K562 (cell line): ENCODE data around the gene FAM131C. TPM values are rescaled to one million over a fixed set of nuclear protein-coding genes. Genes with fewer than 3 reads are reported as not detected.

Experiments used
- CBX2 ChIP-seq: fragments of 200-600 bp; sonication (generic); IDR thresholded peaks from one replicate; pipeline ENCODE4 v1.6.1; 2012; ENCODE audit warnings: mild to moderate bottlenecking, low read length, inconsistent platforms; ENCODE audit not compliant: insufficient read depth, poor library complexity, severe bottlenecking
- ETV5 ChIP-seq: sonication (generic); formaldehyde crosslinking; IDR thresholded peaks from 2 replicates; pipeline ENCODE4 v1.4.0; 2020; ENCODE audit warnings: low read depth, mild to moderate bottlenecking, missing genetic modification reagents
- FOXK1 ChIP-seq: sonication (generic); formaldehyde crosslinking; IDR thresholded peaks from 2 replicates; pipeline ENCODE4 v1.8.0; 2022; ENCODE audit warnings: missing genetic modification reagents, mild to moderate bottlenecking, borderline replicate concordance
- HEY1 ChIP-seq: fragments of 250-450 bp; sonication (Bioruptor Pico); IDR thresholded peaks from 2 replicates; pipeline ENCODE4 v1.5.0; 2020; ENCODE audit warnings: mild to moderate bottlenecking, moderate library complexity, borderline replicate concordance
- NBN ChIP-seq: fragments of 450-650 bp; IDR thresholded peaks from 2 replicates; pipeline ENCODE4 v1.6.1; 2016; ENCODE audit warnings: low read depth, mild to moderate bottlenecking
- PHB ChIP-seq: fragments of 250-450 bp; sonication (Bioruptor Pico); IDR thresholded peaks from 2 replicates; pipeline ENCODE4 v1.5.0; 2021
- PHF8 ChIP-seq: fragments of 200-600 bp; sonication (generic); IDR thresholded peaks from 2 replicates; pipeline ENCODE4 v1.6.1; 2012; ENCODE audit warnings: mixed run types, mild to moderate bottlenecking, inconsistent platforms, low read length, moderate library complexity, borderline replicate concordance
- SAP30 ChIP-seq: fragments of 200-600 bp; sonication (generic); IDR thresholded peaks from 2 replicates; pipeline ENCODE4 v1.6.1; 2012; ENCODE audit warnings: borderline replicate concordance, low read depth, mild to moderate bottlenecking, moderate library complexity, low read length, control low read depth, inconsistent platforms; ENCODE audit not compliant: insufficient read depth, poor library complexity, severe bottlenecking
- SRSF9 ChIP-seq: fragments of 200-400 bp; formaldehyde crosslinking; IDR thresholded peaks from 2 replicates; pipeline ENCODE4 v1.6.1; 2017; ENCODE audit warnings: low read depth, low read length, borderline replicate concordance
- ZBTB17 ChIP-seq: fragments of 450-650 bp; formaldehyde crosslinking; IDR thresholded peaks from 2 replicates; pipeline ENCODE4 v1.4.0; 2020; ENCODE audit warnings: mild to moderate bottlenecking
- ZBTB34 ChIP-seq: fragments of 250-450 bp; sonication (Bioruptor Pico); IDR thresholded peaks from 2 replicates; pipeline ENCODE4 v1.8.0; 2021; ENCODE audit warnings: mild to moderate bottlenecking, moderate library complexity
- ZKSCAN3 ChIP-seq: fragments of 250-450 bp; sonication (Bioruptor Pico); IDR thresholded peaks from 2 replicates; pipeline ENCODE4 v1.4.0; 2020
- ZNF174 ChIP-seq: fragments of 250-450 bp; sonication (Bioruptor Pico); IDR thresholded peaks from 2 replicates; pipeline ENCODE4 v1.4.0; 2020; ENCODE audit warnings: mild to moderate bottlenecking
- ZNF354B ChIP-seq: fragments of 250-450 bp; sonication (Bioruptor Pico); IDR thresholded peaks from 2 replicates; pipeline ENCODE4 v1.4.0; 2020
- polyA plus RNA-seq, 8 experiments: library from polyadenylated mRNA; depleted of rRNA in 4 of 8; stranded (reverse) in 5 of 8; unstranded in 3 of 8; fragments of >200 nt; fragmentation: Nextera tagmentation in 2 of 8; fragmentation: Illumina TruSeq in 1 of 8; extraction: Ambion mirVana in 2 of 8; extraction: Trizol in 1 of 8; gene quantifications; 2 replicates each; pipeline versions ENCODE4 v1.2.1 to v1.2.3, GENCODE V29; 2011 to 2014; ENCODE audit warnings: inconsistent platforms in 1 of 8, missing spikeins in 1 of 8
- total RNA-seq, 7 experiments: library from RNA; depleted of rRNA in 6 of 7; stranded (reverse); fragments of >200 nt in 6 of 7; fragmentation: Illumina TruSeq in 2 of 7; extraction: Trizol in 2 of 7; gene quantifications; 2 replicates each; pipeline versions ENCODE4 v1.2.1 to v1.2.3, GENCODE V29; 2011 to 2021; ENCODE audit warnings: low replicate concordance in 1 of 7
- TF ChIP-seq, protein P1 (sequence below): fragments of 250-450 bp; sonication (Bioruptor Pico); IDR thresholded peaks from 2 replicates; pipeline ENCODE4 v1.8.0; 2021; ENCODE audit warnings: moderate library complexity, mild to moderate bottlenecking, inconsistent platforms
- TF ChIP-seq, protein P2 (sequence below), 2 experiments: IDR thresholded peaks; 2 replicates each; pipeline ENCODE4 v1.6.1; 2011; ENCODE audit warnings: borderline replicate concordance in 1 of 2, control low read depth in 1 of 2, low read depth in 1 of 2, low read length in 1 of 2, mild to moderate bottlenecking in 1 of 2, mixed read lengths in 1 of 2, moderate library complexity in 1 of 2; ENCODE audit not compliant: insufficient read depth in 1 of 2, insufficient read length in 1 of 2, poor library complexity in 1 of 2, severe bottlenecking in 1 of 2; ENCODE audit errors: extremely low read depth in 1 of 2
- TF ChIP-seq, protein P3 (sequence below): IDR thresholded peaks from 3 replicates; pipeline ENCODE4 v1.6.1; 2011; ENCODE audit warnings: borderline replicate concordance, mild to moderate bottlenecking; ENCODE audit not compliant: insufficient read length, insufficient read depth
- TF ChIP-seq, protein P4 (sequence below): sonication (generic); formaldehyde crosslinking; IDR thresholded peaks from 2 replicates; pipeline ENCODE4 v1.8.0; 2022; ENCODE audit warnings: missing genetic modification reagents, mild to moderate bottlenecking, borderline replicate concordance

Gene FAM131C
- total and polyA plus RNA-seq, 9 of the 15 experiments (the other 6 are each of a cell fraction or from before 2014, with no cell fraction given), result 0.10 to 0.29 (median 0.16) TPM; not detected in 6

DNA sequence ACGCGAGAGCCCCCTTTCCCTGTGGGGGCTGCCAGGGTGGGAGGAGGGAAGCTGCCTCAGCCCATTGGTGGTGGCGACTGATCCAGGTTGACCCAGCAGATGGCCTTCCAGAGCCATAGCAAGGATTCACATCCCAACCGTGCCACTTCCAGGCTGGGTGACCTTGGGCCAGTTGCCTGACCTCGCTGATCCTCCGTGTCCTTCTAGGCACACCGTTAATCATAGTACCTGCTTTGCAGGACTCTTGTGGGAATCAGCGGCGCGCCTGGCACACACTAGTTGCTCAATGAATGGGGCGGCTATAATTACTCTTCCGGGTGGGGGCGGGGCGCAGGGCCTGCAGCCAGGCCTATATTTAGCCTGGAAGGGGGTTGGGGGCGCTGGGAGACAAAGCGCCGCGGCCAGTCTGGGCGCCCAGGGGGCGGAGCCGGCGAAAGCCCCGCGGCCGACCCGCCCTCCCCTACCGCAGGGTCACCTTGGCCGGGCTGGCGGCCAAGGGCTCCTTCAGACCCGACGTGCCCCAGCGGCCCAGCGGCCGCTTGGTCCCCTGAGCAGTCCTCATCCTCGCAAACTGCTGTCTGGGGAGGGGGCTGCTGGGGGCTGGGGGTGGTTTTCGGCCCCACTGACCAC lies 60.7 kb downstream of the FAM131C start (continued):
- no peak; the same call in 1 of the 2 replicates for TF ChIP-seq NBN
- TF ChIP-seq ETV5 (CRISPR knock-in tag), result peak; percentile 20; the same call in 1 of the 2 replicates
- TF ChIP-seq ZBTB17 (CRISPR knock-in tag), result no peak
- TF ChIP-seq, protein P1, sequence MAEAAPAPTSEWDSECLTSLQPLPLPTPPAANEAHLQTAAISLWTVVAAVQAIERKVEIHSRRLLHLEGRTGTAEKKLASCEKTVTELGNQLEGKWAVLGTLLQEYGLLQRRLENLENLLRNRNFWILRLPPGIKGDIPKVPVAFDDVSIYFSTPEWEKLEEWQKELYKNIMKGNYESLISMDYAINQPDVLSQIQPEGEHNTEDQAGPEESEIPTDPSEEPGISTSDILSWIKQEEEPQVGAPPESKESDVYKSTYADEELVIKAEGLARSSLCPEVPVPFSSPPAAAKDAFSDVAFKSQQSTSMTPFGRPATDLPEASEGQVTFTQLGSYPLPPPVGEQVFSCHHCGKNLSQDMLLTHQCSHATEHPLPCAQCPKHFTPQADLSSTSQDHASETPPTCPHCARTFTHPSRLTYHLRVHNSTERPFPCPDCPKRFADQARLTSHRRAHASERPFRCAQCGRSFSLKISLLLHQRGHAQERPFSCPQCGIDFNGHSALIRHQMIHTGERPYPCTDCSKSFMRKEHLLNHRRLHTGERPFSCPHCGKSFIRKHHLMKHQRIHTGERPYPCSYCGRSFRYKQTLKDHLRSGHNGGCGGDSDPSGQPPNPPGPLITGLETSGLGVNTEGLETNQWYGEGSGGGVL, result no peak
- TF ChIP-seq ZNF174 (CRISPR knock-in tag), result no peak
- TF ChIP-seq ZNF354B (CRISPR knock-in tag), result no peak
- no peak for TF ChIP-seq CBX2
- TF ChIP-seq PHF8, result peak; percentile 52; the same call in 1 of the 2 replicates
- TF ChIP-seq, protein P2, sequence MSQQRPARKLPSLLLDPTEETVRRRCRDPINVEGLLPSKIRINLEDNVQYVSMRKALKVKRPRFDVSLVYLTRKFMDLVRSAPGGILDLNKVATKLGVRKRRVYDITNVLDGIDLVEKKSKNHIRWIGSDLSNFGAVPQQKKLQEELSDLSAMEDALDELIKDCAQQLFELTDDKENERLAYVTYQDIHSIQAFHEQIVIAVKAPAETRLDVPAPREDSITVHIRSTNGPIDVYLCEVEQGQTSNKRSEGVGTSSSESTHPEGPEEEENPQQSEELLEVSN (IDR thresholded peaks at IDR 0.05; ENCODE audit: borderline replicate concordance in 1 of 2, extremely low read depth in 1 of 2, insufficient read depth in 1 of 2, insufficient read length in 1 of 2, low read depth in 1 of 2, low read length in 1 of 2, poor library complexity in 1 of 2, severe bottlenecking in 1 of 2), result no peak
- no peak for TF ChIP-seq SRSF9
- TF ChIP-seq, protein P3, sequence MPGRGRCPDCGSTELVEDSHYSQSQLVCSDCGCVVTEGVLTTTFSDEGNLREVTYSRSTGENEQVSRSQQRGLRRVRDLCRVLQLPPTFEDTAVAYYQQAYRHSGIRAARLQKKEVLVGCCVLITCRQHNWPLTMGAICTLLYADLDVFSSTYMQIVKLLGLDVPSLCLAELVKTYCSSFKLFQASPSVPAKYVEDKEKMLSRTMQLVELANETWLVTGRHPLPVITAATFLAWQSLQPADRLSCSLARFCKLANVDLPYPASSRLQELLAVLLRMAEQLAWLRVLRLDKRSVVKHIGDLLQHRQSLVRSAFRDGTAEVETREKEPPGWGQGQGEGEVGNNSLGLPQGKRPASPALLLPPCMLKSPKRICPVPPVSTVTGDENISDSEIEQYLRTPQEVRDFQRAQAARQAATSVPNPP, result no peak
- TF ChIP-seq, protein P4, sequence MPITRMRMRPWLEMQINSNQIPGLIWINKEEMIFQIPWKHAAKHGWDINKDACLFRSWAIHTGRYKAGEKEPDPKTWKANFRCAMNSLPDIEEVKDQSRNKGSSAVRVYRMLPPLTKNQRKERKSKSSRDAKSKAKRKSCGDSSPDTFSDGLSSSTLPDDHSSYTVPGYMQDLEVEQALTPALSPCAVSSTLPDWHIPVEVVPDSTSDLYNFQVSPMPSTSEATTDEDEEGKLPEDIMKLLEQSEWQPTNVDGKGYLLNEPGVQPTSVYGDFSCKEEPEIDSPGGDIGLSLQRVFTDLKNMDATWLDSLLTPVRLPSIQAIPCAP (CRISPR knock-in tag), result no peak
- 0 out of 2 replicates have a peak, but pooled peaks have one; percentile 57 for TF ChIP-seq PHB (CRISPR knock-in tag)
- no peak for TF ChIP-seq FOXK1
- TF ChIP-seq ZKSCAN3 (CRISPR knock-in tag), result no peak
- TF ChIP-seq HEY1 (CRISPR knock-in tag), result no peak
- peak; percentile 36 for TF ChIP-seq SAP30
- TF ChIP-seq ZBTB34 (CRISPR knock-in tag), result no peak
